Measurements from ENCODE around the gene DEFB113.

The DEFB113 gene

GRCh38 chr6:49951926-49952325 is 17.5 kb downstream of the DEFB113 start:
- Histone ChIP-seq H3K9me3 (ENCODE audit: insufficient read depth, low read depth, low read length) (no peaks in the 10 kb centered on the region), H3K79me2 (ENCODE audit: insufficient read depth, low read length) (no peaks in the 10 kb centered on the region), H3K27me3 (ENCODE audit: insufficient read depth, low read length, poor library complexity, severe bottlenecking) (no peaks in the 10 kb centered on the region), H3K4me1 (ENCODE audit: insufficient read depth, low read length, poor library complexity, severe bottlenecking) (no peaks in the 10 kb centered on the region), H2AFZ (ENCODE audit: low read length) (no peak overlapping the region), H4K20me1 (ENCODE audit: insufficient read depth, low read length, poor library complexity, severe bottlenecking) (no peaks in the 10 kb centered on the region), H3K9me2 (replicated peaks; ENCODE audit: low read depth, low read length) (no peaks in the 10 kb centered on the region; the same call in 1 of the 2 replicates), H3K4me2 (ENCODE audit: low read depth, low read length, poor library complexity, severe bottlenecking) (no peak overlapping the region), H3K9ac (ENCODE audit: low read depth, low read length, poor library complexity, severe bottlenecking) (no peak overlapping the region), H3K4me3 (ENCODE audit: low read length, poor library complexity, severe bottlenecking) (no peak overlapping the region), H3F3A (ENCODE audit: low read depth) (no peaks in the 10 kb centered on the region), H3K36me3 (ENCODE audit: insufficient read depth, low read length) (no peaks in the 10 kb centered on the region)
- TF ChIP-seq, protein P1, sequence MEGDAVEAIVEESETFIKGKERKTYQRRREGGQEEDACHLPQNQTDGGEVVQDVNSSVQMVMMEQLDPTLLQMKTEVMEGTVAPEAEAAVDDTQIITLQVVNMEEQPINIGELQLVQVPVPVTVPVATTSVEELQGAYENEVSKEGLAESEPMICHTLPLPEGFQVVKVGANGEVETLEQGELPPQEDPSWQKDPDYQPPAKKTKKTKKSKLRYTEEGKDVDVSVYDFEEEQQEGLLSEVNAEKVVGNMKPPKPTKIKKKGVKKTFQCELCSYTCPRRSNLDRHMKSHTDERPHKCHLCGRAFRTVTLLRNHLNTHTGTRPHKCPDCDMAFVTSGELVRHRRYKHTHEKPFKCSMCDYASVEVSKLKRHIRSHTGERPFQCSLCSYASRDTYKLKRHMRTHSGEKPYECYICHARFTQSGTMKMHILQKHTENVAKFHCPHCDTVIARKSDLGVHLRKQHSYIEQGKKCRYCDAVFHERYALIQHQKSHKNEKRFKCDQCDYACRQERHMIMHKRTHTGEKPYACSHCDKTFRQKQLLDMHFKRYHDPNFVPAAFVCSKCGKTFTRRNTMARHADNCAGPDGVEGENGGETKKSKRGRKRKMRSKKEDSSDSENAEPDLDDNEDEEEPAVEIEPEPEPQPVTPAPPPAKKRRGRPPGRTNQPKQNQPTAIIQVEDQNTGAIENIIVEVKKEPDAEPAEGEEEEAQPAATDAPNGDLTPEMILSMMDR (conservative IDR thresholded peaks at IDR 0.05; ENCODE audit: low read length) = no peak
- TF ChIP-seq EZH2phosphoT487 (IDR thresholded peaks at IDR 0.05; ENCODE audit: borderline replicate concordance) = no peak

- no peaks in the 10 kb centered on the region for H3K9me3 ChIP-seq (ENCODE audit: insufficient read depth, low read depth, low read length)
- H3K4me2 ChIP-seq (ENCODE audit: low read depth, low read length, poor library complexity, severe bottlenecking) = no peak overlapping the region
- TF ChIP-seq, protein P1 (conservative IDR thresholded peaks at IDR 0.05; ENCODE audit: low read length) = no peak
- TF ChIP-seq EZH2phosphoT487 (IDR thresholded peaks at IDR 0.05; ENCODE audit: borderline replicate concordance) = no peak
- no peaks in the 10 kb centered on the region for H3K79me2 ChIP-seq (ENCODE audit: insufficient read depth, low read length)
- no peak overlapping the region for H2AFZ ChIP-seq (ENCODE audit: low read length)
- no peak overlapping the region for H3K9ac ChIP-seq (ENCODE audit: low read depth, low read length, poor library complexity, severe bottlenecking)
- H3K27me3 ChIP-seq (ENCODE audit: insufficient read depth, low read length, poor library complexity, severe bottlenecking) = no peaks in the 10 kb centered on the region
- H3K9me2 ChIP-seq (replicated peaks; ENCODE audit: low read depth, low read length) = no peaks in the 10 kb centered on the region; the same call in 1 of the 2 replicates
- H3K4me3 ChIP-seq (ENCODE audit: low read length, poor library complexity, severe bottlenecking) = no peak overlapping the region
- no peaks in the 10 kb centered on the region for H4K20me1 ChIP-seq (ENCODE audit: insufficient read depth, low read length, poor library complexity, severe bottlenecking)
- H3K4me1 ChIP-seq (ENCODE audit: insufficient read depth, low read length, poor library complexity, severe bottlenecking) = no peaks in the 10 kb centered on the region
- no peaks in the 10 kb centered on the region for H3K36me3 ChIP-seq (ENCODE audit: insufficient read depth, low read length)
- H3F3A ChIP-seq (ENCODE audit: low read depth) = no peaks in the 10 kb centered on the region
Measured at GRCh38 chr6:49950415-49950751, 19.0 kb downstream of the DEFB113 start.

GRCh38 chr6:49949062-49949461 is 20.4 kb downstream of the DEFB113 start:
- Histone ChIP-seq H3K9me3 (ENCODE audit: insufficient read depth, low read depth, low read length) (no peaks in the 10 kb centered on the region), H3K9me2 (replicated peaks; ENCODE audit: low read depth, low read length) (no peaks in the 10 kb centered on the region; the same call in 1 of the 2 replicates), H3K9ac (ENCODE audit: low read depth, low read length, poor library complexity, severe bottlenecking) (no peak overlapping the region), H3F3A (ENCODE audit: low read depth) (no peaks in the 10 kb centered on the region), H3K27me3 (ENCODE audit: insufficient read depth, low read length, poor library complexity, severe bottlenecking) (no peaks in the 10 kb centered on the region), H3K4me2 (ENCODE audit: low read depth, low read length, poor library complexity, severe bottlenecking) (no peak overlapping the region), H3K4me3 (ENCODE audit: low read length, poor library complexity, severe bottlenecking) (no peak overlapping the region), H3K4me1 (ENCODE audit: insufficient read depth, low read length, poor library complexity, severe bottlenecking) (no peaks in the 10 kb centered on the region), H4K20me1 (ENCODE audit: insufficient read depth, low read length, poor library complexity, severe bottlenecking) (no peaks in the 10 kb centered on the region), H3K79me2 (ENCODE audit: insufficient read depth, low read length) (no peaks in the 10 kb centered on the region), H3K36me3 (ENCODE audit: insufficient read depth, low read length) (no peaks in the 10 kb centered on the region), H2AFZ (ENCODE audit: low read length) (no peak overlapping the region)
- TF ChIP-seq, protein P1 (conservative IDR thresholded peaks at IDR 0.05; ENCODE audit: low read length) = no peak
- no peak for TF ChIP-seq EZH2phosphoT487 (IDR thresholded peaks at IDR 0.05; ENCODE audit: borderline replicate concordance)

Data from Loucy (cell line).